HG03469 (cell line): ENCODE data around the gene PASK.

Experiments used
- ATAC-seq: cut with Tn5 transposase; IDR thresholded peaks from one replicate; pipeline ENCODE4 v1.9.1; 2021; ENCODE audit warnings: mild to moderate bottlenecking, moderate library complexity, moderate number of reproducible peaks; ENCODE audit not compliant: unreplicated experiment

The PASK gene

DNA sequence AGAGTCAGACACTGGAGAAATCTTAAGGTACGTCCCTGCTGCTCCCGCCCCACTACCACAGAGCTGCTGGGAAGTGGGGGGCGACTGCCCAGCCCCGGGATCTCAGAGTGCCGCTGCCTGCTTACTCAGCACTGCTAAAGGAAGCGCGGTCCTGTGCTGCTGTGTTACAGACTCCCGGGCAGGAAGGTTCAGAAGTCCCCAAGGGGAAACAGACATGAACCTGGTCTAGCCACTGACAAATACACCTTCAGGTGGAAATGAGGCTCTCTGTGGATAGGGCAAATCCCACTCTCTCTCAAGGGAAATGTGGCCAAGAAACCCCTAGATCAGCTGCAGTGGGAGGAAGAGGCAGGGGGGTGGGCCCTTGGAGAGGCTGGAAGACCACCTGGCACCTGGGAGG, 60.9 kb downstream of the PASK start:
- ATAC-seq, result no peak

DNA sequence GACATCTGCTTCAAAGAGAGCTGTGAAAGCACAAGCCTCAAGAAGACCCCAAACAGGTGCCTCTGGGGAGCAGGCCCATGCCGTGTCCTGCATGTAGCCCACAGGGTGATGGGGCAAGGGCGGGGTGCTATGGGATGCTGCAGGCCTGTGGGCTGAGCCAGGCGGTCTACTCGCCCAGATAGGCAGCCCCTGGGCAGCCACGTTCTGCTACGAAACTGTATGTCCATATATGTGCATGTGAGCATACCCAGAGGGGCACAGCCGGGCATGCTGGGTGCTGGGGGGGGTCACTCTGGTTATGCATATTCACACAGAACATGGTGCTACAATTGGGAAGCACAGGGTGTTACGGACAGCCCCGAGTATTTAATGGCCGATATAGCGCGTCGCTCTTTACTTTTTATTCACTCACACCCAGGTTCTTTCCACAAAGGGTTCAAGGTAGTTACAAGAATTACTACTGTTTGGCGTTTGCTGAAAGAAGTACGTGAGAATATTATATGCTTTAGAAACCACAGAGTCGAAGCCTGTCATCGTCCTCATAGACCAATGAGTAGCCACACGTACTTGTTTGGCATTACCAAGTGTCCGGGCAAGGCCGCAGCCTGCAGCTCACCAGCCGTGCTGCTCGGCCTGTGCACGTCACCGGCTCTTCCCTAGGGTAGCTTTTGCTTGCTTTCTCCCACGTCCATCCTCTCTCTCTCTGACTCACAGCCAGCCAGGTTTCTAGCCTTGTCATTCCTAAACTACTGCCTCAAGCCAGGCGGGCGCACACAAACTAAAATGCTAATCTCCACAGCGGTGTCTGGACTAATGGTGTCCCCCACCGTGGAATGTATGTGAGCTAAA, 61.6 kb downstream of the PASK start:
- ATAC-seq, result no peak

DNA sequence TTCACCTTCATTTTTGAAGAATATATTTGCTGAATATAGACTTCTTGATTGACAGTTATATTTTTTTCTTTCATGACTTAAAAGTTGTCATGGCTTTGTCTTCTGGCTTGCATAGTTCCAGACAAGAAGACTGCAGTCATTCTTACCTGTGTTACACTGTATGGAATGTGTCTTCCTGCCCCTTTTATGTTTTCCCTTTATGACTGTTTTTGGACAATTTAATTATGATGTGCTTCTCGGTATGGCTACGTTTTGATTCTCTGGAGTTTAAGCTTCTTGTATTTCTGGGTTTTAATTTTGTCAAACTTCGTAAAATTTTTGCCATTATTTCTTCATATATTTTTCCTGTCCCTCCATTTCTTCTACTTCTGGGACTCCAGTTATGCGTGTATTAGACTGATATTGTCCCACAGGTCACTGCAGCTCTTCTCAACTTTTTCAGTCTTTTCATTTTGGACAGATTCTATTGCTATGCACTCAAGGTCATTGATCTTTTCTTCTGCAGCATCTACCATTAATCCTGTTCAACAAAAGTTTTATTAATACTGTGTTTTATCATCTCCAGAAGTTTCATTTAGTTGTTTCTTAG, 64.3 kb downstream of the PASK start:
- ATAC-seq, result no peak

DNA sequence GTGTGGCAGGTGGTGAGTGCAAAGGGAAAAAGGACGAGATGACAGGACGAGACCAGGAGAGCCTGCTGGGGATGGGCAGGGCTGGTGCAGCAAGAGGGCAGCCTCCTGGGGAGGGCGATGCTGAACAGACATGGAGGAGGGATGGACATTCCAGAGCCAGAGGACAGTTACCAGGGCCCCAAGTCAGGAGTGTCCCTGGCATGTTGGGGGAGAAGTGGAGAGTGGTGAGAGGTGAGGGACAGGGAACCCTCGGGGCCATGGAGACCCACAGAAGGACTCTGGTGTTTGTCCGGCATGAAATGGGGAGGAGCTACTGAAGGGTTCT, 66.2 kb downstream of the PASK start:
- no peak for ATAC-seq

DNA sequence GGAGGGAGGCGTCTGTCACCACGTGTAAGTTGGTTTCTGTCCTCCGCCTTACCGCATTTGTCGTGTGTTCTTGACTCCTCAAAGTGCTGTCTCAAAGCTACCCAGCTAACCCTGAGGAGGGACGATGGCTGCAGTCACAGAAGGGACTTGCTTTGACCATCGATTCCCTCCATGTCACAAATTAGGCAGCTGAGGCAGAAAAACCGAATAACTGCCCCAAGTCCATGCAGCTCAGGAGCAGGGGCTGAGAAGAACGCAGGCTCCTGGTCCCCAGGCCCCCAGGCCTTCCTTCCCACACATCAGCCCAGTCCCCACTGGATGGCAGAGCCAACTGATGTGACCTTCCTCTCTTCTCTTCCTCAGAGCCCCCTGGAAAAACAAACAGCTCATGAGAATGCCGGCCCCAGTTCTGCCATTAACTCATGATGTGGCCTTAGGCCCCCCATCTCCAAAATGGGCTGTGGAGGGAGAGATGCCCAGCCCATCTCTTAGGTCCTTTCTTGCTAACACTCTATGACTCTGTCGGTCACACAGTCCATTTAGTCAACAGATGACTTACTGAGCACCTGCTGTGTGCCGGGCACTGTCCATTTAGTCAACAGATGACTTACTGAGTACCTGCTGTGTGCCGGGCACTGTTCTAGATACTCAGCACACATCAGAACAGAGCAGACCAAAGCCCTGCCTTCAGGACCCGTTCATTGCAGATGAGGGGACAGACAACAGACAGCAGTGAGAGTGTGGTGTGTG, 66.8 kb downstream of the PASK start:
- no peak for ATAC-seq

DNA sequence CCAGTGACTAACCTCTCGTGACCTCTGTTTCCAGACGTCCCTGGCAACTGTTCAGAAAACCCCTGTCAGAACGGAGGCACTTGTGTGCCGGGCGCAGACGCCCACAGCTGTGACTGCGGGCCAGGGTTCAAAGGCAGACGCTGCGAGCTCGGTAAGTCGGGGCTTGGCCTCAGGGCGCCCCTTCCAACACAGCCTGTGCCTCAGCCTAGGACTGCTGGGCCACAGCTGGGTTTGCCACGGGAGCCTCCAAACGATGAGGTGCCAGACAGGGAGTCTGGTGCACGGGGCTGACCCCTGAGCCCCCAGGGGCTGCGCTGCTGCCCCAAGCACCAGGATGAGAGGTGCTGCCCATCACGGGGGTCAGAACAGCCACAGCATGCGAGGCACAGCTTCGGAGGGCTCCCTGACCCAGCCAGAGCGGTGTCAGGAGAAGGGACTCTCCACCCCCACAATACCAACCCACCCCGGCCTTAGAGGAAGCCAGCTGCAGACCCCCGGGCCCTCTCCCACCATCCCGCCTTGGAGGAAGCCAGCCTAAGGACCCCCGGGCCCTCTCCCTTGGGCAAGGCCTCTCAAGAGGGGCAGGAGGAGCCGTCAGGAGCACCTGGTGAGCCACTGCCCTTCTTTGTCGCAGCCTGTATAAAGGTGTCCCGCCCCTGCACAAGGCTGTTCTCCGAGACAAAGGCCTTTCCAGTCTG, 67.5 kb downstream of the PASK start:
- no peak for ATAC-seq

DNA sequence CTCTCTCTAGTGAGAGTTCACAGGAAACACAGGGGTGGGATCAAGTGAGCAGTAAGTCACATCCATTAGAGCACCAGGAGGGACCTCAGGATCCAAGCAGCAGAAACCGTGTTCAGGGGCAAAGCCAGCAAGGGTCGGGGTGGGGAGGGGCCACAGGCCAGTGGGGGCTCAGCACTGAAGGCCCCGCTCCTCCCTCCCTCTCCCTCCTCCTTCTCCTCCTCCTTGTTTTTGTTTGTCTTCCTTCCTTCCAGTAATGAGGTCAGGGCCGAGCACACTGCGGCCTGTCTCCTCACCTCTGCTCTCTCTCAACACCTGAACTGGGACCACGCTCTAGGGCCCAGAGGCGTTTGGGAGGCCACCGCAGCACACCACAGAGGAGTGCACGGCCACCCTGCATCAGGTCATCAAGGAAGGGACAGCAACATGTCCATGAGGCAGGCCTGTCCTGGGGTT, 68.1 kb downstream of the PASK start:
- no peak for ATAC-seq

DNA sequence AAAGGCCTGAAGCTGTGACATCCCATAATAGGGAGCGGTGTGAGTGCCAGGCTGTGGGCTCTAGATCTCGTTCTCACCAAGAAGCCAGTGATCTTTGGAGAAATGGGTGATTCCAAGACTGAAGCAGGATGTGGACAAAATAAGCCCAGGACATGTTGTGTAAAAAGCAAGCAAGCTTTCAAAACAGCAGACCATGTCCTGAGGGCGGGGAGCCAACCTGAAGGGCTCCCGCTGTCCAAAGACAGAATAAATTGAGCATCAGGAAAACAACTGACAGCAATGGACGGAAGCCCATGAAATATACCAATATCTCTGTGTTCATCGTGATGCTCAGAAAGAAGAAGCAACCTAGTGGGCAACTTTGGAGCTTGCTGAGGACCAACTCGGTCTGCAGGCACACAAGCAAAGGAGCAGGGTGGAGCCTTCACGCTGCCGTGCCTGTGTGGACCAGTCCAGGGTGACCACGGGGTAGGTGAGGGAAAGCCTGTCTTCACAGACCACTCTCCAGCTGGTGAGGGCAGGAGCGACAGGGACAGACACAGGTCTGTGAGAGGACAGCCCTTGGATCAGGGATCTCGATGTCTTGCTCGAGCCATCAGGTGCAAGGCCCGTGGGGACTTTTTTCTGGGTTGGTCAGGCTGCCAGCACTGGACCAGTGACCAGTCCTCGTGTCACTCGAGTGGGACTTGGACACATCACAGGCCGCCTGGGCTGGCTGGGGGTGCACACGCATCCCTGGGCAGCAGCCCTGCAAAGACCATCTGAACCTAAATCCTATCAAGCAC, 68.7 kb downstream of the PASK start:
- no peak for ATAC-seq

DNA sequence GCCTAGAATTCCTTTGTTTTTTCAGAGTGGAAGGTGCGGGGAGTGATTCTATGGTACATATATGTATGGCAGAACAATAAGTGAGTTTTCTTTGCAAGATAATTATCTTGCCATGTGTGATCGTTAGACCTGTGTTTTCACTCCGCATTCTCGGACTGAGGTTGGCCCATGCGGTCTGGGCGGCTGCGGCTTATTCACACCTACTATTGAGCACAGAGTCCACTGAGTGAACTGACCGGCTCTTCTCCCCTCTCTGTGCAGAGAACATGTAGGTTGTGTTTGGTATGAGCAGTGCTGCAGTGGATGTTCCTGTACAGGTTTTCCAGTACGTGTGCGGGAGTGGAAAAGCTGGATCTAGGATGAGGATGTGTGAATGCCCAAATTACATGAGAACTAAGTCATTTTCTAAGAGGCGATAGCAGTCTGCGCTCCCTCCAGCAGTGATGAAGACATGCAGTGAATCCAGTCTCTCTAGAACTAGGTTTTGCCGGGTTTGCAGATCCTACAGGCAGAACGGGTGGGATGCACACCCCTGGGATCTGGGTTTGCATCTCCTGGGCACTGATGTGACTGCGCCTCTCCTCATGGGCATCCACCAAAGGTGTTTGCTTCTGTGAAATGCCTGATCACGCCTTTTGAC, 74.3 kb downstream of the PASK start:
- ATAC-seq, result no peak

DNA sequence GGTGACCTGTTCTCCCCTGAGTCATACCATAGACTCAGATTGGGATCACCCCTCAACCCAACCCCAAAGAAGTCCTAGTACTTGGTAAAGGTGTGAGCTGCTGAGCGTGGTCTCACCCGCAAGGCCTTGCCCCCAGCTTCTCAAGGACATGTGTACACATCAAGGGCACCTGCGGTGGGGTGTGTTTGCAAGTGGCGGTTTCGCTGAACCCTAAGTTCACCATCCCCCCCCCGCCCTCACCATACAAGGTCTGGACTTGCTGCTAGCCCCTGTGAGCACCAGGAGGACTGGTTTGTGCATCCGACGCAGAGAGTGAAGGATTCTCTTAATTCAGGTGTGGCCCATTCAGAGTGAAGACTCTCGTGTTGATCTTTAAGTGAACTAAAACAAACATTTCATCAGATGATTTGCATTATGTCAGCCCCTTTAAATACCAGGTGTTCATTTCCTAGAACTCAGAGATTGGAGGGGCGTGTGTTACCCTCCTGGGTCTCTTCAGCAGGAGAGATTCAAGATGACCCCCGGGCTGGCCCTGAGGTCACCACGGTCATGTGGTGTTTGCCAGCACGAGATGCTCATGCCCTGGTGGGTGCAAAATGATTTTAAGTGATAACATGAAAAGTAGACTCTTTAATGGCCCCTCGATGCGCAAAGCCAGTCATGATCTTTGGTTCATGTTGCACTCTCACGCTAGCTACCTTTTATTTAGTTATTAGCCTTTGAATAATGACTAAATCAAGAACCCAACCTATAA, 75.0 kb downstream of the PASK start:
- no peak for ATAC-seq

DNA sequence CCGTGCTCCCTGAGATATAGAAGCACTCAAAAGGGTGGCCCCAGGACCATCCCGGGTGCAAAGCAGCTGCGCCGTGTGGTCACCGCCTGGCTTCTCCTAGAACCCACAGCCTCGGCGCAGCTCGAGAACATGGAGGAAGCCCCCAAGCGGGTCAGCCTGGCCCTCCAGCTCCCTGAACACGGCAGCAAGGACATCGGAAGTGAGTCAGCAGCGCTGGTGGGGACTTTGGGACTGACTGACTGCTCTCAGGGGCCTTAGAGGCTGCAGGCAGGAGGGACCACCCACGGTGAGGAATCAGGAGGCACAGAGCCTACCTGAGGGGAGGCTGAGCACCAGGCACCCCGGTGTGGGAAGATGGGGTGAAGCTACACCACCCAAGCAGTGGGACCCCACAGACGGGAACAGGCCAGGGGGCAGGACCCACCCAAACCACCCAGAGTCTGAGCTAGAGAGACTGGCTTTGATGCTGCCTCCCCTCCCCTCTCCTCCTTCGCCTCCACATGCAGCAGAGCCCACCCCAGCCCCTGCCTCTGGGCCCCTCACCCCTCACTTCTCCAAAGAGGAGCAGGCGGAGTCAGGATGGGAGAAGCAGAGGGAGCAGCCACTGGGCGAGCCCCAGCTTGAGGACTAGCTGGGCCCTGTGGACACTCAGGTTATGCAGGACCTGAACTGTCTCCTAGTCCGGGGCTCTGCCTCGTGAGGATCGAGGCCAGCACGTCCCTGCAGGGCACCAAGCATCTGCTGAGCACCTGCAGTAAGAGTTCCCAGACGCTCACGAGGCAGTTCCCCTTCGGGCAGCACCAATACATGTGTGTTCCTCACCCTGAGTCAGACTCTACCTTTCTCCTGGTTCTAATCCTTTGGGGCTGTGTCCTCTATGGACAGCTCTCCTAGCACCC, 75.9 kb downstream of the PASK start:
- no peak for ATAC-seq

DNA sequence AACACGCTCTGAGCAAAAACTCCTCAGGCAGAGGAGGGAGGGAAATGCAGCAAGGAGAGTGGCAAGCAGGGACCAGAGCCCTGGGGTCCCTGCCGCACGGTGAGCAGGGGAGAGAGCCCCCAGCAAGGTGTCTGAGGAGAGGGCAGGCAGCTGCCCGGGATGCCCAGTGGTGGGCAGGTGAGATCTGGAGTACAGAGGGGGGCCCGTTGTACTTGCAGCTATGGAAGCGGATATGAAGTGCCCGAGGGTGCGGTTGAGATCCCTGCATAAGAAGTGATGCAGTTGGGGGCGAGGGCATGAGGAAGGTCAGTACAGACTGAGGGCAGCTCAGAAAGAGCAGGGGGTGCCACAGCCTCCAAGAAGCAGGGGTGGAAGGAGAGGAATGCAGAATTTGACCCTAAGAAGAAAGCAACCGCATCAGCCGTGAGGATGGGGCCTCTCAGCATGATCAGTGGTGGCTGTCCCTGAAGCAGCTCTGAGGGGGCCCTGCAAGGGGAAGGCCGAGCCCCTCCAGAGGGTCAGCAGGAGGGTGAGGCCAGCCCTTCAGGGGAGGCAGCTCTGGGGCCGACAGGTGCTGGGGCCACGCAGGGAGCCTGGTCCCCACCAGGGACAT, 76.6 kb downstream of the PASK start:
- no peak for ATAC-seq

DNA sequence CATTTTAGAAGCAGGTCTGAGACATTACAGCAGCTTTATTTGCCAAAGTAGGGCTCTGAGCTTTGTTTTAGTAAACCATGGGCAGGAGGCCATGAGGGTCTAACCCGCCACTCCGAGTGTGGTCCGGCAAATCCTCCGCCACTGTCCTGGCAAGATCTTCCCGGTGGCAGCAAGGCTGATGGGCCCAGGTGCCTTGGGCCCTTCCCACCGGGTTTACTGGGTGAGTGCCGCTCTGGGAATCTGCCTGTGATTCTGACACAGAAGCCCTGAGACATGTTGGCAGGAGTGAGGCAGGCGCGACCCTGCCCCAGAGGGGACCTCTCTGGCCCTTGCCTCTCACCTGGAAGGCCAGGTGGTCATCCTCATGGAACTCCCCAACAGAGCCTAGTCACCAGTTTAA, 77.1 kb downstream of the PASK start:
- no peak for ATAC-seq

DNA sequence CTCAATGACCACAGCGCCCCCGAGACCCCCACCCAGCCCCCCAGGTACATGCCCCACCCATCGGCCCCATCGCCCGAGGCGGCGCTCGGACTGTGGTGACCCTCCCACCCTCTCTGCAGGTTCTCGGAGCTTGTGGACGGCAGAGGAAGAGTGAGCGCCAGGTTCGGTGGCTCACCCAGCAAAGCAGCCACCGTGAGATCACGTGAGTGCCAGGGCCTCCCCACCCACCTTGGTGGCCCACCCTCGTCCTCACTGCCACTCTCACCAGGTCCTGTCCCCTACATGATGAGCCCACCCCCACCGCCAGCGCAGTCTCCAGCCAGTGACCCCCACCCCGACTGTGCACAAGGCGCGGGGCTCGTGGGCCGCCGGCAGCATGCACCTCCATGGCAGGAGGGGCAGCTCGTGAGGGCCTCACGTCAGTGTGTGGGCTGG, 77.6 kb downstream of the PASK start:
- ATAC-seq, result no peak

DNA sequence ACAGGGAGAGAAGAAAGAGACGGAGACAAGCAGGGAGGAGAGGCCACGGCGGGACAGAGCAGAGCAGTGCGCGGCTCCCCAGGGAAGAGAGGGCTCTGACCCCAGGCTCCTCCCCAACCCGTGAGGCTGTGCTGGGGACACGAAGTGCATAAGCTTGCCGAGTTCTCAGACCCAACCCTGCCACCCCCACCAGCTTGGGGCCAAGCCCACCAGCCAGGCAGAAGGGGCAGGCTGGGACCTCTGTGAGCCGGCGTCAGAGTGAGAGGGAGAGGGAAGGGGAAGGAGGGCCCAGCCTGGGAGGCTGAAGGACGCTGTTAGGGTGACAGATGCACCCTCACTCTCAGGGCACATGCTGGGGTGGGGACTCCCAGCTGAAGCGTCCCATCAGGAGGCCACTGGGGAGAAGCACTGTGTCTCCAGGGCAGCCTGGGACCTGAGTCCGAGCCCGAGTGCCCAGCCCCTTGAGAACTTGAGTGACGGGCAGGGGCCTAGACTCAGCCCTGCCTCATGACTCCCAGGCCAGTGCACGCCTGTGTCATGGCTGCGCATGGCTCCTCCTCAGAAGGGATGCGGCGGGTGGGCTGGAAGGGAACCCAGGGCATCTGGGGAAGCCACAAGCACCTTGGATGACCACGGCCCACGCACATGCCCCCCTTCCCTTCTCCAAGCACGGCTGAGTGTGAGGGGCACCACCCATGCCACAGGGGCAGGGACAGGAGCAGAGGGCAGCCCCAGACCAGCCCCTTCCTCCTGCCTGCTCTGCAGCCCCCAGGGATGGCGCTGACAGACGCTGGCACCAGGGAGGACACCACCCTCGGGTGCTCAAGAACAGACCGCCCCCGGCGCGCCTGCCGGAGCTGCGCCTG, 78.2 kb downstream of the PASK start:
- ATAC-seq, result no peak

DNA sequence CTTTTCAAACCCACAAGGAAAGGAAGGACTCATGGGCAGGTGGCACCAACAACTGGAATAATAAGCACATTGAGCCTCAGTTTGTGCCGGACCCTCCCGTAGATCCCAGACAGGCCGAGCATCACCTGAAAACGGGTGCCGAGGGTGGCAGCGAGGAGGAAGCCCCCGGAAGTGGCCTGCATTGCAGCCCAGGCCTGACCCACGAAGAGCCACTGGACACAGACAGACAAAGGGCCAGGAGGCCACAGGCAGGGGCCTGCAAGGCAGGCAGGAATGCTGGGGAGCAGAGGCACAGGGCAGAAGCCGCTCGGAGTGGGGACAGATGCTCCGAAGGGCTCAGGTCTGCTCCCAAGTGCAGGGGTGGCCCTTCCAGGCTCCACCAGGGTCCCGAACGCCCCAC, 78.9 kb downstream of the PASK start:
- ATAC-seq, result no peak

DNA sequence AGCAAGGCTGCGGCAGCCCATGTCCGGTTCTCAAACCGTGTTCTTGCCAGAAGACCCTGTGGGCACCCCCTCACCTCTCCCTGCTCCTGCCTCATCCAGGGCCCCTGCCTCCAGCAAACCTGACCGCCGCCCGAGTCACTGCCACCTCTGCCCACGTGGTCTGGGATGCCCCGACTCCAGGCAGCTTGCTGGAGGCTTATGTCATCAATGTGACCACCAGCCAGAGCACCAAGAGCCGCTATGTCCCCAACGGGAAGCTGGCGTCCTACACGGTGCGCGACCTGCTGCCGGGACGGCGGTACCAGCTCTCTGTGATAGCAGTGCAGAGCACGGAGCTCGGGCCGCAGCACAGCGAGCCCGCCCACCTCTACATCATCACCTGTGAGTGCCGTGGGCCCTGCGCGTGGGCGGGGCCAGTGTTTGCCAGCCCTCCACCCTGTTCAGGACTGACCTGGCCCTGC, 79.4 kb downstream of the PASK start:
- no peak for ATAC-seq
